HG02870 (cell line): ENCODE data around the gene SLC36A1.
"Not testable (repeated sequence)": the region's sequence is repeated elsewhere in the genome, so short reads cannot be mapped to it uniquely, and the experiment has no call there.

Experiments used
- ATAC-seq: cut with Tn5 transposase; IDR thresholded peaks from one replicate; pipeline ENCODE4 v1.9.1; 2021; ENCODE audit warnings: mild to moderate bottlenecking, moderate library complexity; ENCODE audit not compliant: unreplicated experiment

SLC36A1 gene

DNA sequence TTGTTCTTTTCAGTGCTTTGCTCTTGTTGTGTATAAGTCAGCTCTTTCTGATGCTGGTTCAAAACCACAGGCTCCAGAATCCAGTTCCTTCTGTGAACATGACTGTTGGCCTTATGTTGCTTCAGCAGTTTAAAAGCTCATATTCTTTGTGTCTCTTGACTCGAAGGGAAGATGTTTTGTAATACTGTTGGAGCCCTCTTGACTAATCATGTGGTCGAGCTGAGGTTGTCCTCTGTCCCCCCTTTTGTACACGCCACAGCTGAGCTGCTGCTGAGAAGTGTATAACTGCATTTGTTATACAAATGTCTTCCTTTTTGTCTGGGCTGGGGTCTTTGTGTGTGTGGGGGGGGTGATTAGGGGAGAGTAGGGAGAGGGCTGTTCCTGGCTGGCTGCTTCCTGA, 35.8 kb downstream of the SLC36A1 start:
- ATAC-seq = no peak

- no peak for ATAC-seq
Observed at GRCh38 chr5:151483647-151484046, 36.2 kb downstream of the SLC36A1 start.

DNA sequence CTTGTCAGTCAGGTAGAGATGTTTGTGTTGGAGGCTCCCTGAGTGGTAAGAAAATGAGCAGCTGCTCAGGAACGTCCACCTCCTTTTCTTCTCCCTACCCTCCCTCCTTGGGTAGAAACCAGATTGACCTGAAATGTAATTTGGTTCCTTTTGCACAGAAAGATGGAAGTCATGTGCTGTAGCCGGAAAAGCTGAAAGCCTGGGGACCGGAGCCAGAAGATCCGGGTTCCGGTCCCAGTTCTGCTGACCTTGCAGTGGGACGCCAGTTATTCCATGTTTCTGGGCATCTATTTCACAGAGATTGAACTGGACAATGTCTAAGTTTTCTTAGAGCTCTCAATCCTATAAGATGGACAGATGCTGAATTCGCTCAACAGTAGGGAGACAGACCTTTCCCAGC, 40.1 kb downstream of the SLC36A1 start:
- no peak for ATAC-seq

- ATAC-seq = no peak
Observed at GRCh38 chr5:151490627-151491026, 43.2 kb downstream of the SLC36A1 start.

DNA sequence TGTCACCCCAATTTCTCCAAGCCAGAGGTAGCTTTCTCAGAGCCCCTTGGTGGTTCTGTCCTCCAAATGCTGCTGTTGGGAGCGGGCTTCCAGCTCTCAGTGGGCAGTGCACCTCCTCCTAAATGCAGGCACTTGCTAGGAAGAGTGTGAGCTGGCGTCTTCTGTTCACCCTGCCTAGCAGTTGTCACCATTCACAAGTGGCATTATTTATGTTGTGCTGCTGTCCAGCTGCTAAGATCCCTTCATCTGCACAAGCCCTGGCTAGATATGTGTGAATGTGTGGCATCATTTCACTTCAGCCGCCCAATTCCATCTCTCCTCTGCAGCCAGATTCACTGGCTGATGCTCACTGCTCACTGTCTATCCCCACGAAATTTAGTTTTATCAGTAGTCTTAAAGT, 43.7 kb downstream of the SLC36A1 start:
- ATAC-seq = no peak

DNA sequence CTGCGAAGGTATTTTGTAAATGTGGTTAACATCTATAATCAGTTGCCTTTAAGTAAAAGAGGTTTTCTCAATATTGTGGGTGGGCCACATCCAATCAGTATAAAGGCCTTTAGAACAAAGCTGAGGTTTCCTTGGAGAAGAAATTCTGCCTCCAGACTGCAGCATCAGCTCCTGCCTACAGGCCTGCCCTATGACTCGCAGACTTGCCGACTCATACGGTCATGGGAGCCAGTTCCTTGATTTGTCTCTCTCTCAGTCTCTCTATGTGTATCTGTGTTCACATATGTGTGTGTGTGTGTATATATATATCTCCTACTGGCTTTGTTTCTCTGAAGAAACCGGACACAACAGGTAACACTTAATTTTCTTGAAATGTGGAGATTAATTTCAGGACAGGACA, 45.3 kb downstream of the SLC36A1 start:
- no peak for ATAC-seq

GRCh38 chr5:151493665-151494064, 46.3 kb downstream of the SLC36A1 start:
- no peak for ATAC-seq

DNA sequence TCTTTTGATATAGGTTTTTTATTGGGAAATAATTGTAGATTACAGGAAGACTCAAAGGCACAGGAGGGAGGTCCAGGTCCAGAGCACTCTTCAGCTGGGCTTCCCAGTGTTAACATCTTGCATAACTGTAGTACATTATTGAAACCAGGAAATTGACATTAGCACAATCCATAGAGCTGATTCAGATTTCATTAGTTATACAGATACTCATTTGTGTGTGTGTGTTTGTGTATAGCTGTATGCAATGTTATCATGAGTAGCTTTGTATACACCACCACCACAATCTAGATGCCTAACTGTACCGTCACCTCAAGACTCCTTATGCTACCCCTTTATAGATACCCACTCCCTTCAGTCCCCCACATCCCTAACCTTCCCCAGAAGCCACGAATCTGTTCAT, 47.9 kb downstream of the SLC36A1 start:
- ATAC-seq = no peak

DNA sequence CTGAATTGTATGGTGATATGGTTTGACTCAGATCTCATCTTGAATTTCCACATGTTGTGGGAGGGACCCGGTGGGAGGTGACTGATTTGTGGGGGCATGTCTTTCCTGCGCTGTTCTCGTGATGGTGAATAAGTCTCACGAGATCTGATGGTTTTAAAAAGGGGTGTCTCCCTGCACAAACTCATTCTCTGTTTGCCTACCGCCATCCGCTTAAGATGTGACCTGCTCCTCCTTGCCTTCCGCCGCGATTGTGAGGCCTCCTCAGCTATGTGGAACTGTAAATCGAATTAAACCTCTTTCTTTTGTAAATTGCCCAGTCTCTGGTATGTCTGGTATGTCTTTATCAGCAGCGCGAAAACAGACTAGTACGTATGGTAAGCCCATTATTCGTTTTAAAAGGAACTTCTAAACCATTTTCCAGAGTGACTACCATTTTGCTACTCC, 48.7 kb downstream of the SLC36A1 start:
- ATAC-seq = no peak

GRCh38 chr5:151497391-151498002, 50.1 kb downstream of the SLC36A1 start:
- ATAC-seq = no peak

DNA sequence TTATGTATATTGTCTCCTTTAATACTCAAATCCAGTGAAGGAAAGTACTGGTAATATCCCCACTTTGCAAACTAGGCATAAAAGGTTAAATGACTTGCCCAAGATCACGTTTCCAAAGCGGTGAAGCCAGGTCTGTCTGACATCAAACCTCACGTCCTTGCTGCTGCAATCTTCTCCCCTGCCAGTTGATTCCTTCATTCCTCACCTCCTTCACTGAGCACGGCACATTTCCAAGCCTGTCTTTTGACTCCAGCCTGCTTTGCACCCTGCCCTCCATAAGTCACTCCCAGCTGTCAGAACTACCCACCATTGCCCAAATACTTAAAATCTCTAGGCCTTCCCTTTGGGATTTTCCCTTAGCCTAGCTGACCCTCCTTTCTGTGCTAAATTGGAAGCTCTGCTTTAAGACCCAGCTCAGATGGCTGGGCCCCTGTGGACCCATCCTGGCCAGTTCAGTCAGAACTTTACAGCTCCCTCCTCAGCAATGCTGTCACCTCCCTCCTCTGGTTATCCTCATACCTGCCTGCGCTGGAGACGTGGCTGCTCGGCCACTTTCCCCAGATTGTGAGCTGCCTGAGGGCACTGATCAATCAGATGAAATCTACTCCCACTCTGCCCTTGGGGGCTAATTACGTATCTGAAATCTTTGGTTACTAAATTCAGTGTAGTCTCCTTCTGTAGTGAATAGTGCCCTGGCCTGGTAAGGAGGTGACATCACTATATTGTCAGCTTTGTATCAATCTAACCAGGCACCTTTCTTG, 51.2 kb downstream of the SLC36A1 start:
- ATAC-seq = no peak

DNA sequence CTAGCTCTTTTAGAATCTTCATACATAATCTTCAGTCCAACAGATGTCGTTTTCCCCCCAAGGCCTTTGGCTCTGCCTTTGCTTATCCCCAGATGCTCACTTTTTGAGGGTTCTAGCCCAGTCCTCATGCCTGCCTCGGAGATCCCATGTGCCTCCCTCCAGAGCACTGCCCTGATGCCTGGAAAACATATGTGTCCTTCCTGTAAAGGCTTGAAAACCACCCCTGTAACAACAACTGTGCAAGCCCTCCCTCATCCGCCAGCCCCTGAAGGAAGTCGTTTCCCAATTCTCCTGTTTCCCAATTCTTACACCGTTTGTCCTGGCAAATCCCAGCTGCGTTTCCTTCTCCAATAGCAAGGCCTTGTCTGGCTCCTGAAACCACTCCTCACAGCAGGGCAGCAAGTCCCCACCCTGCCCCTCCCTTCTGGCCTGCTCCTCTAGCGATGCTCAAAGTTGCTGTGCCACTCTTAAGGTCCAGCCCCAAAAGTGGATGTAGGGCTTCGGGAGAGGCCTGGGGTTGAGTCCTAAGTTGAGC, 52.2 kb downstream of the SLC36A1 start:
- no peak for ATAC-seq

- ATAC-seq = peak; percentile 57
Observed at GRCh38 chr5:151504006-151504405, 56.6 kb downstream of the SLC36A1 start.

DNA sequence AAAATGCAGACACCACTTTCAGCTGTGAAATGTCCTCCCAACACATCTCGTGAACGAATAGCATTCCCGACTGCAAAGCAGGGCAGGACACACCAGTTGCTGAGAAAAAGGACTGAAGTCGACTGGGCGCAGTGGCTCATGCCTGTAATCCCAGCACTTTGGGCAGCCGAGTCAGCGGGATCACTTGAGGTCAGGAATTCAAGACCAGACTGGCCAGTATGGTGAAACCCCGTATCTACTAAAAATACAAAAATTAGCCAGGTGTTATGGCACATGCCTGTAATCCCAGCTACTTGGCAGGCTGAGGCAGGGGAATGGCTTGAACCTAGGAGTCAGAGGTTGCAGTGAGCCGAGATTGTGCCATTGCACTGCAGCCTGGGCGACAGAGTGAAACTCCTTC, 60.9 kb downstream of the SLC36A1 start:
- not testable (repeated sequence) for ATAC-seq

- no peak for ATAC-seq
Observed at GRCh38 chr5:151509231-151509630, 61.8 kb downstream of the SLC36A1 start.

GRCh38 chr5:151509836-151510235, 62.4 kb downstream of the SLC36A1 start:
- no peak for ATAC-seq

- ATAC-seq = no peak
Observed at GRCh38 chr5:151517122-151517920, 69.9 kb downstream of the SLC36A1 start.

DNA sequence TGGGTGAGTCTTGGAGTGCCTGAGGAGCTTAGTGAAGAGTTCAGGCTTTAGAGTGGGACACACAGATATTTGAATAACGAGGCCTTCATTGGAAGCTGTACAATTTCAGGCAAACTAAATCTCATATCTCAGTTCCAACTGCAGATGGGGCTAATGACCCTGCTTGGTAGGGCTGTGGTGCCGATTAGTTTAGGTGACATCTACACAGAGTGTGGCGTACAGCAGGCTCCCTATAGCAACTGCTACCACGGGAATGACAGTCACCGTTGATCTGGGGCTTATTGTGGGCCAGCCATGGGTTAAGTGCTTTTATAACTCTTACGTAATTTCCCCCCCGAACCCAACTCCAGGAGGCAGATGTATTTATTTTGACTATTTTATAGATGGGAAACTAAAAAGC, 72.9 kb downstream of the SLC36A1 start:
- no peak for ATAC-seq

GRCh38 chr5:151522226-151522625, 74.8 kb downstream of the SLC36A1 start:
- ATAC-seq = no peak

DNA sequence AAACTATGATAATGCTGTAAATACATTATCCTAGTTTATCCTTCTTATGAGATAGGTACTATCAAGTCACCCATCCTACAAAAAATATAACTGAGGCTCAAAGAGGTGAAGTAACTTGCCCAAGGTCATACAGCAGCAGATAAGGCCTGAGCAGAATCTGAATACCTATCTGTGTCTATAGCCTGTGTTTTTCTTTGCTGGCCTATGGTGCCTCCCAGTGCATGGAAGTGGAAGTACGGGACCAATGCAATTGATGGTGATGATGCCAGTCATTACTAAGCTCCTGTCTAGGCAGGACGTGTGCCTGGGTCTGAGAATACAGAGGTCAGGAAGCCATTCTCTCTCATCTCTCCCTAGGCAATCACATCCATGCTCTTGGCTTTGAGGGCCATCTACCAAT, 75.9 kb downstream of the SLC36A1 start:
- ATAC-seq = peak; percentile 88

GRCh38 chr5:151528153-151528552, 80.8 kb downstream of the SLC36A1 start:
- no peak for ATAC-seq

- no peak for ATAC-seq
Observed at GRCh38 chr5:151528996-151529395, 81.6 kb downstream of the SLC36A1 start.
